Heart left ventricle (tissue), 16 donors: ENCODE results near the gene IFI27. TPM values are rescaled to one million over a fixed set of nuclear protein-coding genes. Genes with fewer than 3 reads are reported as not detected.

Source experiments
- ATAC-seq, 4 donors: fragments of 200-7000 bp; cut with Tn5 transposase; one replicate each; pipeline ENCODE4 v1.9.1; 2020 to 2022; ENCODE audit warnings: moderate library complexity in 4 of 4, mild to moderate bottlenecking in 3 of 4, moderate number of reproducible peaks in 1 of 4
- DNase-seq, 5 donors: peaks; one replicate each; pipeline ENCODE4 v3.0.0-alpha.2; 2020
- H3K27ac ChIP-seq, 12 donors: fragments of 200-600 bp; sonication (generic) in 4 of 12; one replicate each; pipeline versions ENCODE4 v1.5.0 to v1.8.0; 2016 to 2022; ENCODE audit warnings: mild to moderate bottlenecking in 2 of 12
- H3K27me3 ChIP-seq, 9 donors: fragments of 200-600 bp; sonication (generic) in 2 of 9; one replicate each; pipeline versions ENCODE4 v1.5.1 to v1.8.0; 2016 to 2022; ENCODE audit warnings: mild to moderate bottlenecking in 3 of 9
- H3K36me3 ChIP-seq, 9 donors: fragments of 200-600 bp; sonication (generic) in 2 of 9; one replicate each; pipeline versions ENCODE4 v1.5.0 to v1.8.0; 2018 to 2022; ENCODE audit warnings: mild to moderate bottlenecking in 2 of 9
- H3K4me1 ChIP-seq, 12 donors: fragments of 200-600 bp; sonication (generic) in 4 of 12; one replicate each; pipeline versions ENCODE4 v1.5.0 to v1.8.0; 2016 to 2022; ENCODE audit warnings: mild to moderate bottlenecking in 3 of 12
- H3K4me3 ChIP-seq, 12 donors: fragments of 200-600 bp; sonication (generic) in 4 of 12; one replicate each; pipeline versions ENCODE4 v1.5.0 to v1.8.0; 2017 to 2022; ENCODE audit warnings: mild to moderate bottlenecking in 9 of 12, moderate library complexity in 4 of 12
- H3K9me3 ChIP-seq, 12 donors: fragments of 200-600 bp; sonication (generic) in 4 of 12; one replicate each; pipeline versions ENCODE4 v1.5.0 to v1.8.0; 2016 to 2022; ENCODE audit warnings: mild to moderate bottlenecking in 1 of 12
- CTCF ChIP-seq, 12 donors: fragments of 200-600 bp; sonication (generic) in 4 of 12; IDR thresholded peaks; one replicate each; pipeline versions ENCODE4 v1.5.0 to v1.8.0; 2018 to 2022; ENCODE audit warnings: antibody characterized with exemption in 12 of 12, mild to moderate bottlenecking in 5 of 12
- POLR2A ChIP-seq, 2 donors: fragments of 450-650 bp; IDR thresholded peaks; one replicate each; pipeline ENCODE4 v1.6.1; 2017; ENCODE audit warnings: antibody characterized with exemption in 2 of 2, mild to moderate bottlenecking in 2 of 2, moderate library complexity in 2 of 2
- WGBS, 4 donors: extraction: QIAGEN DNeasy Blood & Tissue Kit in 2 of 4; methylation state at CpG; one replicate each; pipeline versions ENCODE4 v1.1.5 to v1.1.7; 2013 to 2018; 5-methylcytosine and 5-hydroxymethylcytosine counted together
- intact Hi-C, 10 donors: fragments of 100-400 bp; cut with DNase I; formaldehyde crosslinking; loops; one replicate each; pipeline versions ENCODE4 v1.11.1 to v1.14.2; 2022
- polyA plus RNA-seq, 2 donors: library from polyadenylated mRNA; stranded (reverse); fragments of 200-250 nt; gene quantifications; one replicate each; pipeline ENCODE4 v1.2.3, GENCODE V29; 2013
- total RNA-seq, 9 donors: library from RNA; depleted of rRNA in 2 of 9; stranded (reverse); fragments of >200 nt in 2 of 9; fragmentation: NEBNext Ultra II Directional in 3 of 9; extraction: Animal tissue kit (Norgen Biotek cat#: 25700) in 3 of 9; gene quantifications; one replicate each; pipeline versions ENCODE4 v1.1.0 to v1.2.4, GENCODE V29; 2016 to 2023
- donor health status: ischemic (EF 13 %, LVEDD 7.1; RV severe dilation, severe dysfunction).
- donor health status: healthy with polysubstance abuse.
- donor health status: DM: no; HTN: yes; CAD: no.
- donor health status: DM: no; HTN: no; CAD: no.
- donor health status: ischemic (EF 25% LVEDD 6.9; RV normal size, moderate dysfunction).
- donor health status: ischemic (EF 25% LVEDD 5.7; RV mildly dilated, moderate dysfunction).
- donor health status: healthy.
- donor health status: DM: yes; HTN: yes; CAD: no.
- donor health status: ischemic (EF 35%, LVEDD 5.7; RV mildly dilated, moderate dysfunction).
- donor health status: nonischemic (EF 11% LVEDD 7.7; RV severe dilation, severe dysfunction).
- donor health status: DM: yes; HTN: yes; CAD: no.
- donor health status: PGD.
- donor health status: ischemic (EF 29% LVEDD 5.4; RV normal size, mild dysfunction).
- donor health status: nonischemic (EF 23%, LVEDD 6.1; RV moderate dilation, normal function).

The IFI27 gene
- total and polyA plus RNA-seq, 11 donors = 135 to 469 (median 262) TPM

- no peaks in the 10 kb centered on the region for H3K4me1 ChIP-seq
- ATAC-seq = no peak
- TF ChIP-seq CTCF (IDR thresholded peaks at IDR 0.05) (no peak), POLR2A (IDR thresholded peaks at IDR 0.05) (no peak)
- no peak overlapping the region for H3K27ac ChIP-seq
- no peaks in the 10 kb centered on the region for H3K36me3 ChIP-seq
- WGBS, 4 donors = 58 to 78% (median 67%) methylated on average over 3 of the region's 3 CpGs
- no peaks in the 10 kb centered on the region for H3K9me3 ChIP-seq
- no peak overlapping the region for H3K4me3 ChIP-seq
- H3K27me3 ChIP-seq = no peaks in the 10 kb centered on the region
- intact Hi-C loops = no loop called here
- no peak for DNase-seq
Observed at GRCh38 chr14:94142247-94142646, 31.7 kb downstream of the IFI27 start.

- TF ChIP-seq CTCF (IDR thresholded peaks at IDR 0.05) (no peak), POLR2A (IDR thresholded peaks at IDR 0.05) (no peak)
- 88 to 93% (median 89%) methylated on average over 1 of the region's 1 CpG for WGBS, 4 donors
- Histone ChIP-seq H3K4me1 (no peaks in the 10 kb centered on the region), H3K4me3 (no peak overlapping the region), H3K9me3 (no peaks in the 10 kb centered on the region), H3K27me3 (no peaks in the 10 kb centered on the region), H3K27ac (no peak overlapping the region), H3K36me3 (no peaks in the 10 kb centered on the region)
- DNase-seq (no peak), ATAC-seq (no peak)
- intact Hi-C loops = no loop called here
Observed at GRCh38 chr14:94142836-94143235, 32.3 kb downstream of the IFI27 start.

GRCh38 chr14:94143239-94143638, 32.7 kb downstream of the IFI27 start:
- 76 to 83% (median 77%) methylated on average over 3 of the region's 3 CpGs for whole genome bisulfite sequencing, 4 donors
- no peaks in the 10 kb centered on the region for H3K36me3 ChIP-seq
- no peaks in the 10 kb centered on the region for H3K4me1 ChIP-seq
- intact Hi-C loops = no loop called here
- ATAC-seq = no peak
- TF ChIP-seq POLR2A (IDR thresholded peaks at IDR 0.05) = no peak
- TF ChIP-seq CTCF (IDR thresholded peaks at IDR 0.05) = peak in 5 of 12 donors; percentile 7 to 24 (median 12)
- no peak overlapping the region for H3K27ac ChIP-seq
- H3K27me3 ChIP-seq = no peaks in the 10 kb centered on the region
- no peaks in the 10 kb centered on the region for H3K9me3 ChIP-seq
- H3K4me3 ChIP-seq = no peak overlapping the region
- DNase-seq = no peak

- no peak for ATAC-seq
- H3K4me1 ChIP-seq = no peaks in the 10 kb centered on the region
- TF ChIP-seq CTCF (IDR thresholded peaks at IDR 0.05) = no peak
- H3K27me3 ChIP-seq = no peaks in the 10 kb centered on the region
- intact Hi-C loops = no loop called here
- 90 to 93% (median 91%) methylated on average over 4 of the region's 4 CpGs for WGBS, 4 donors
- H3K27ac ChIP-seq = no peak overlapping the region
- no peak for DNase-seq
- no peaks in the 10 kb centered on the region for H3K9me3 ChIP-seq
- H3K36me3 ChIP-seq = no peaks in the 10 kb centered on the region
- H3K4me3 ChIP-seq = no peak overlapping the region
Observed at GRCh38 chr14:94143711-94144110, 33.2 kb downstream of the IFI27 start.
